Measurements from ENCODE around the gene CAPNS1.

CAPNS1 gene

DNA sequence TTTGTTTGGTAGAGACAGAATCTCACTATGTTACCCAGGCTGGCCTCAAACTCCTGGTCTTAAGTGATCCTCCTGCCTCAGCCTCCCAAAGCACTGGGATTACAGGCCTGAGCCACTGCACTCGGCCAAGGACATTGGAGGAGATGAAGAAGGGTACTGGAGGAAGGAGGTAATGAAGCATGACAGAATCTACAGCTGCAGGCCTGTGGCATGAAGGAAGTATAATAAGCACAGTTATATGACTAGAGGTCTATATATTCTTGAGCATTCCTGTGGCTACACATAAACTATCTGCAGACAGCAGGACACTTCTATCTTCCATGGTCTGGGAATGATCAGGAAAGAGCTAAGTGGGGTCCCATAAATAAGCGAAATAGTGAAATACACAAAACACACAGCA, 56.4 kb downstream of the CAPNS1 start:
- peaks cover 8% of the 10 kb centered on the region for H3K4me1 Mint-ChIP-seq
- no peaks in the 10 kb centered on the region for H3K9me3 Mint-ChIP-seq
- H3K36me3 Mint-ChIP-seq: peaks cover 24% of the 10 kb centered on the region
- DNase-seq (ENCODE audit: low spot score in 2 of 2): no peak
- H3K27ac Mint-ChIP-seq: no peak overlapping the region
- no peak for ATAC-seq (ENCODE audit: low read depth)
- no peaks in the 10 kb centered on the region for H3K27me3 Mint-ChIP-seq
- no peak overlapping the region for H3K4me3 Mint-ChIP-seq

DNA sequence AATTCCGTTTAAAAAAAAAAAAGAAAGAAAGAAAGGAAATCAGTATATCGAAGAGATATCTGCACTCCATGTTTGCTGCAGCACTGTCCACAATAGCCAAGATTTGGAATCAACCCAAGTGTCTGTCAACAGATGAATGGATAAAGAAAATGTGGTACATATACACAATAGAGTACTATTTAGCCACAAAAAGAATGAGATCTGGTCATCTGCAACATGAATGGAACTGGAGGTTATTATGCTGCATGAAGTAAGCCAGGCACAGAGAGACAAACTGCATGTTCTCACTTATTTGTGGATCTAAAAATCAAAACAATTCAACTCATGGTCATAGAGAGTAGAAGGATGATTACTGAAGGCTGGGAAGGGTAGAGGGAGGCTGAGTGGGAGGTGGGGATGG, 58.3 kb downstream of the CAPNS1 start:
- Mint-ChIP-seq H3K36me3 (peaks cover 27% of the 10 kb centered on the region), H3K27ac (no peak overlapping the region), H3K4me3 (no peak overlapping the region), H3K27me3 (no peaks in the 10 kb centered on the region), H3K4me1 (peaks cover 10% of the 10 kb centered on the region), H3K9me3 (no peaks in the 10 kb centered on the region)
- ATAC-seq (ENCODE audit: low read depth): no peak
- DNase-seq (ENCODE audit: low spot score in 2 of 2): no peak

All from memory B cell (primary cell).